ENCODE results near the gene SH2D3A. TPM values are rescaled to one million over a fixed set of nuclear protein-coding genes. Genes with fewer than 3 reads are reported as not detected.
"Not testable (repeated sequence)": the region's sequence is repeated elsewhere in the genome, so short reads cannot be mapped to it uniquely, and the experiment has no call there.

SH2D3A gene
- total RNA-seq, 1 donor from 2014 or later: 0.32 TPM

- no peak for TF ChIP-seq CTCF (IDR thresholded peaks at IDR 0.05; ENCODE audit: partially characterized antibody, unreplicated experiment)
- no peaks in the 10 kb centered on the region for H3K4me1 Mint-ChIP-seq (ENCODE audit: low read depth, unreplicated experiment)
- no peak overlapping the region for H3K27ac Mint-ChIP-seq (ENCODE audit: unreplicated experiment)
- no peak for DNase-seq
- H3K27me3 Mint-ChIP-seq (ENCODE audit: unreplicated experiment): no peaks in the 10 kb centered on the region
- peaks cover 5% of the 10 kb centered on the region for H3K9me3 Mint-ChIP-seq (ENCODE audit: unreplicated experiment)
- H3K36me3 Mint-ChIP-seq (ENCODE audit: unreplicated experiment): no peaks in the 10 kb centered on the region
- H3K4me3 Mint-ChIP-seq (ENCODE audit: unreplicated experiment): no peak overlapping the region
These were observed 35.3 kb upstream of the SH2D3A start for GRCh38 chr19:6802336-6803035.

- no peaks in the 10 kb centered on the region for H3K4me1 Mint-ChIP-seq (ENCODE audit: low read depth, unreplicated experiment)
- no peak for DNase-seq
- no peaks in the 10 kb centered on the region for H3K36me3 Mint-ChIP-seq (ENCODE audit: unreplicated experiment)
- peaks cover 5% of the 10 kb centered on the region for H3K9me3 Mint-ChIP-seq (ENCODE audit: unreplicated experiment)
- TF ChIP-seq CTCF (IDR thresholded peaks at IDR 0.05; ENCODE audit: partially characterized antibody, unreplicated experiment): no peak
- no peak overlapping the region for H3K27ac Mint-ChIP-seq (ENCODE audit: unreplicated experiment)
- no peaks in the 10 kb centered on the region for H3K27me3 Mint-ChIP-seq (ENCODE audit: unreplicated experiment)
- H3K4me3 Mint-ChIP-seq (ENCODE audit: unreplicated experiment): no peak overlapping the region
These were observed 34.4 kb upstream of the SH2D3A start for GRCh38 chr19:6801485-6802086.

- H3K27ac Mint-ChIP-seq (ENCODE audit: unreplicated experiment): no peak overlapping the region
- DNase-seq: no peak
- no peak for TF ChIP-seq CTCF (IDR thresholded peaks at IDR 0.05; ENCODE audit: partially characterized antibody, unreplicated experiment)
- no peaks in the 10 kb centered on the region for H3K36me3 Mint-ChIP-seq (ENCODE audit: unreplicated experiment)
- H3K9me3 Mint-ChIP-seq (ENCODE audit: unreplicated experiment): peaks cover 5% of the 10 kb centered on the region
- H3K4me1 Mint-ChIP-seq (ENCODE audit: low read depth, unreplicated experiment): no peaks in the 10 kb centered on the region
- no peaks in the 10 kb centered on the region for H3K27me3 Mint-ChIP-seq (ENCODE audit: unreplicated experiment)
- H3K4me3 Mint-ChIP-seq (ENCODE audit: unreplicated experiment): peak overlapping the region; percentile 34
These were observed 33.8 kb upstream of the SH2D3A start for GRCh38 chr19:6800991-6801484.

- not testable (repeated sequence) for H3K27me3 Mint-ChIP-seq (ENCODE audit: unreplicated experiment); DNase-seq; H3K27ac Mint-ChIP-seq (ENCODE audit: unreplicated experiment); H3K4me3 Mint-ChIP-seq (ENCODE audit: unreplicated experiment); H3K4me1 Mint-ChIP-seq (ENCODE audit: low read depth, unreplicated experiment); H3K9me3 Mint-ChIP-seq (ENCODE audit: unreplicated experiment); H3K36me3 Mint-ChIP-seq (ENCODE audit: unreplicated experiment)
These were observed 33.0 kb upstream of the SH2D3A start for GRCh38 chr19:6800160-6800790.

- no peak for TF ChIP-seq CTCF (IDR thresholded peaks at IDR 0.05; ENCODE audit: partially characterized antibody, unreplicated experiment)
- no peak for DNase-seq
- Mint-ChIP-seq H3K27ac (ENCODE audit: unreplicated experiment) (no peak overlapping the region), H3K4me3 (ENCODE audit: unreplicated experiment) (no peak overlapping the region), H3K9me3 (ENCODE audit: unreplicated experiment) (peaks cover 8% of the 10 kb centered on the region), H3K27me3 (ENCODE audit: unreplicated experiment) (no peaks in the 10 kb centered on the region), H3K4me1 (ENCODE audit: low read depth, unreplicated experiment) (no peaks in the 10 kb centered on the region), H3K36me3 (ENCODE audit: unreplicated experiment) (no peaks in the 10 kb centered on the region)
These were observed 30.4 kb upstream of the SH2D3A start for GRCh38 chr19:6797646-6798045.
